Ascending aorta (tissue), 2 donors: Measurements from ENCODE around the gene NRXN3. TPM values are rescaled to one million over a fixed set of nuclear protein-coding genes. Genes with fewer than 3 reads are reported as not detected.

ENCODE experiments used
- DNase-seq, 2 donors: peaks; one replicate each; pipeline ENCODE4 v3.0.0-alpha.2; 2019; ENCODE audit warnings: low spot score in 2 of 2
- H3K27ac ChIP-seq, 2 donors: fragments of 200-600 bp; sonication (generic); one replicate each; pipeline ENCODE4 v1.5.1; 2016 to 2017; ENCODE audit warnings: mild to moderate bottlenecking in 1 of 2
- H3K27me3 ChIP-seq: fragments of 200-600 bp; sonication (generic); one replicate; pipeline ENCODE4 v1.5.1; 2017
- H3K36me3 ChIP-seq, 2 donors: fragments of 200-600 bp; sonication (generic); one replicate each; pipeline ENCODE4 v1.5.1; 2016
- H3K4me1 ChIP-seq, 2 donors: fragments of 200-600 bp; sonication (generic); one replicate each; pipeline ENCODE4 v1.5.1; 2016 to 2017; ENCODE audit warnings: mild to moderate bottlenecking in 1 of 2
- H3K4me3 ChIP-seq, 2 donors: fragments of 200-600 bp; sonication (generic); one replicate each; pipeline ENCODE4 v1.5.1; 2016 to 2017; ENCODE audit warnings: mild to moderate bottlenecking in 1 of 2
- H3K9me3 ChIP-seq, 2 donors: fragments of 200-600 bp; sonication (generic); one replicate each; pipeline ENCODE4 v1.5.1; 2016
- CTCF ChIP-seq, 3 experiments: fragments of 200-600 bp in 2 of 3; fragments of 450-650 bp in 1 of 3; sonication (generic) in 2 of 3; IDR thresholded peaks; one replicate each; pipeline ENCODE4 v1.5.1; 2016 to 2019; ENCODE audit warnings: antibody characterized with exemption in 3 of 3, mild to moderate bottlenecking in 1 of 3, moderate library complexity in 1 of 3
- intact Hi-C: fragments of 100-400 bp; cut with DNase I; formaldehyde crosslinking; loops from one replicate; pipeline ENCODE4 v1.15.1; 2023
- total RNA-seq: library from RNA; depleted of rRNA; stranded (reverse); fragments of >200 nt; gene quantifications from one replicate; pipeline ENCODE4 v1.1.0, GENCODE V29; 2016

Gene NRXN3
- total RNA-seq, 1 donor from 2014 or later = 21.0 TPM

DNA sequence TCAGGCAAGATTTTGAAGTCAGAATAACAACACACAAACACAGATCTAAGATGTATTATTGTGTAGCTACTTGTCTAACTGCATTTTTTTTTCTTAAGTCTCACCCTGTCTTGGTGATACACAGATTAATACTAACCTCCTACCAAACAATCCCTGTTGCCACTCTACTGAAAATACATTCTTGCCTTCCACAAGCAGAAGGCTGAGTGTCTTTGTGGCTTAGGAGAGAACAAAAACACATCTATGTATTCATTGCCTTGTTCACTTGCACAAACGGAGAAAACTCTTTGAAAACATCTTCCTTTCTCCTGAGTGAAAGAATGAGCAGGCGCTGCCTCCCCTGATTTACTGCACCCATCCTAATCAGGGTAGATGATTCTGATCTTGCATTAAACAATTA, 1398.9 kb downstream of the NRXN3 start:
- H3K36me3 ChIP-seq = no peaks in the 10 kb centered on the region
- no peaks in the 10 kb centered on the region for H3K27me3 ChIP-seq
- H3K4me3 ChIP-seq = no peak overlapping the region
- no peak overlapping the region for H3K27ac ChIP-seq
- no peak for TF ChIP-seq CTCF (IDR thresholded peaks at IDR 0.05)
- H3K4me1 ChIP-seq = no peaks in the 10 kb centered on the region
- intact Hi-C loops = no loop called here
- no peak for DNase-seq
- H3K9me3 ChIP-seq = no peaks in the 10 kb centered on the region

- no peak for TF ChIP-seq CTCF (IDR thresholded peaks at IDR 0.05)
These were observed 1400.5 kb downstream of the NRXN3 start for GRCh38 chr14:79570648-79571047.

DNA sequence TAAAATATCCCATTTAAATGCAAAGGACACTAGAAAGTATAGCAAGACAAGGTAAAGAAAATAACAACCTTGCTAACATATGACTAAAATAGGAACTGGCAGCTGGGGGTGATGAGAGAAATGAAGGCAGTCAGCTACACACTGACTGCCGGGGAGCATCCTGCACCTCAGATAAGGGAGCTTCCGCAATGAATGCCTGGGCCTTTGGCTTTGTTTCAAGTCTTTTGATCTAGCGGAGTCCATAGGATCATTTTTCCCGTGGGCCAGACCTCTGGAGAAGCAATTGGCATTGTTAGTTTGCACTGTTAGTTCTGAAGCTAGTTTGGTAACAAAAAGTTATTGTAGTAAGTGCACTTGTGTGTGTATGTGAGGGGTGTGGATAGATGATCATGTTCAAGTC, 1401.2 kb downstream of the NRXN3 start:
- Histone ChIP-seq H3K36me3 (no peaks in the 10 kb centered on the region), H3K27me3 (no peaks in the 10 kb centered on the region), H3K27ac (no peak overlapping the region), H3K9me3 (no peaks in the 10 kb centered on the region), H3K4me3 (no peak overlapping the region), H3K4me1 (no peaks in the 10 kb centered on the region)
- DNase-seq = no peak
- intact Hi-C loops = no loop called here
- TF ChIP-seq CTCF (IDR thresholded peaks at IDR 0.05) = no peak

More at GRCh38 chr14:79570648-79571047, 1400.5 kb downstream of the NRXN3 start:
- H3K36me3 ChIP-seq = no peaks in the 10 kb centered on the region
- no peak for DNase-seq
- H3K9me3 ChIP-seq = no peaks in the 10 kb centered on the region
- intact Hi-C loops = no loop called here
- no peak overlapping the region for H3K4me3 ChIP-seq
- H3K4me1 ChIP-seq = no peaks in the 10 kb centered on the region
- no peak overlapping the region for H3K27ac ChIP-seq
- no peaks in the 10 kb centered on the region for H3K27me3 ChIP-seq

DNA sequence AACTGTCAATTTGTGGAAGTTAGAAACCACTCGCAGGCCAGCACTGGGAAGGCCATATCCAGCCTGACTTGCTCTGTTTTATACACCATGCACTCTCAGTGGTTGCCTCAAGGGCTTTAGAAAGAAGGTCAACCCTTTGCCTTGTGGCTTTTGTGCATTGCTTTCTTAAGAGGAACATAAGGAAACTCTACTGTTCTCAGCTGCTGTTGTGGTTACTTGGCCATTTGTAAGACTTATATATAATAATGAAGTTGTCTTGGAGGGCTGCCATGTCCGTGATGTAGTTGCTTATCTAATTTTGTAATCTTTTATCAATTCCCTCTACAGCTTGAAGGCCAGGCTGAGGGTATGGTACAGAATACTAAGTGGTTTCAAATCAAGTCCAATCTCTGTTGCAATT, 1403.3 kb downstream of the NRXN3 start:
- H3K4me3 ChIP-seq = no peak overlapping the region
- H3K27me3 ChIP-seq = no peaks in the 10 kb centered on the region
- intact Hi-C loops = no loop called here
- no peaks in the 10 kb centered on the region for H3K36me3 ChIP-seq
- TF ChIP-seq CTCF (IDR thresholded peaks at IDR 0.05) = no peak
- H3K4me1 ChIP-seq = peaks cover 0 to 1% of the 10 kb centered on the region in 2 donors
- H3K27ac ChIP-seq = no peak overlapping the region
- H3K9me3 ChIP-seq = no peaks in the 10 kb centered on the region
- no peak for DNase-seq

DNA sequence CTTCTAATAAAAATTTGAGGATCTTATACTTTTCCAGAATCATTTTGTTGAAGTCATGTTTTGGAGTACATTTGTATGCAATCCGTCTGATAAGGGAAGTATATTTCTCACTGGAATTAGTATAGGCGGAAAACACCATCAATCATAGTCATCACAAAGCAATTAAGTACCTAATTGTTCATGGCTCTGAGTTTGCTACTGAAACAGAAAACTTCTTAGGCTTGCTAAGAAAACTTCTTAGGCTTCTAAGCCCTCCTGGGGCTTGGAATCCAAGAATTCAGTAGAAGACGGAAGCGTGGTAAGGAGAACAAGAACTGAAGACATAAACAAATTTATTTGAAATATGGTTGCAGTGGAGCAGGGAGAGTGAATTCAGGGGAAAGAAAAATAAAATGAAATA, 1404.9 kb downstream of the NRXN3 start:
- Histone ChIP-seq H3K4me3 (no peak overlapping the region), H3K27me3 (no peaks in the 10 kb centered on the region)

More for the DNA sequence above, 1404.9 kb downstream of the NRXN3 start:
- Histone ChIP-seq H3K36me3 (no peaks in the 10 kb centered on the region), H3K9me3 (no peaks in the 10 kb centered on the region), H3K4me1 (peaks cover 0 to 5% of the 10 kb centered on the region in 2 donors), H3K27ac (no peak overlapping the region)
- intact Hi-C loops = no loop called here
- no peak for TF ChIP-seq CTCF (IDR thresholded peaks at IDR 0.05)
- DNase-seq = no peak
